Measurements from ENCODE around the gene FRZB. TPM values are rescaled to one million over a fixed set of nuclear protein-coding genes. Genes with fewer than 3 reads are reported as not detected.

Gene FRZB
- total RNA-seq, 2 donors from 2014 or later, result 5.4 to 6.9 TPM

GRCh38 chr2:182855376-182855775, 11.1 kb downstream of the FRZB start:
- intact Hi-C loops (cut with DNase I), result no loop called here
- no peak for DNase-seq (ENCODE audit: low spot score)

GRCh38 chr2:182854375-182855105, 11.9 kb downstream of the FRZB start:
- intact Hi-C loops (cut with DNase I), result no loop called here
- DNase-seq (ENCODE audit: low spot score), result no peak

GRCh38 chr2:182852801-182853200, 13.6 kb downstream of the FRZB start:
- intact Hi-C loops (cut with DNase I), result no loop called here
- no peak for DNase-seq (ENCODE audit: low spot score)

GRCh38 chr2:182852090-182852489, 14.3 kb downstream of the FRZB start:
- intact Hi-C loops (cut with DNase I), result no loop called here
- no peak for DNase-seq (ENCODE audit: low spot score)

GRCh38 chr2:182845794-182846417, 20.5 kb downstream of the FRZB start:
- no peak for DNase-seq (ENCODE audit: low spot score)
- intact Hi-C loops (cut with DNase I), result no loop called here

- intact Hi-C loops (cut with DNase I), result no loop called here
- no peak for DNase-seq (ENCODE audit: low spot score)
Observed at GRCh38 chr2:182836451-182836850, 30.0 kb downstream of the FRZB start.

- DNase-seq (ENCODE audit: low spot score), result no peak
- intact Hi-C loops (cut with DNase I), result no loop called here
Observed at GRCh38 chr2:182834293-182834692, 32.1 kb downstream of the FRZB start.

GRCh38 chr2:182833084-182833854, 33.2 kb downstream of the FRZB start:
- no peak for DNase-seq (ENCODE audit: low spot score)
- intact Hi-C loops (cut with DNase I), result no loop called here

GRCh38 chr2:182831921-182832320, 34.5 kb downstream of the FRZB start:
- intact Hi-C loops (cut with DNase I), result no loop called here
- DNase-seq (ENCODE audit: low spot score), result no peak

- DNase-seq (ENCODE audit: low spot score), result no peak
- intact Hi-C loops (cut with DNase I), result no loop called here
Observed at GRCh38 chr2:182831101-182831500, 35.3 kb downstream of the FRZB start.

- intact Hi-C loops (cut with DNase I), result no loop called here
- DNase-seq (ENCODE audit: low spot score), result no peak
Observed at GRCh38 chr2:182827182-182827879, 39.1 kb downstream of the FRZB start.

GRCh38 chr2:182826496-182826895, 39.9 kb downstream of the FRZB start:
- intact Hi-C loops (cut with DNase I), result no loop called here
- DNase-seq (ENCODE audit: low spot score), result no peak

- DNase-seq (ENCODE audit: low spot score), result no peak
- intact Hi-C loops (cut with DNase I), result no loop called here
Observed at GRCh38 chr2:182826064-182826463, 40.4 kb downstream of the FRZB start.

- no peak for DNase-seq (ENCODE audit: low spot score)
- intact Hi-C loops (cut with DNase I), result no loop called here
Observed at GRCh38 chr2:182824767-182825158, 41.7 kb downstream of the FRZB start.

GRCh38 chr2:182824056-182824766, 42.2 kb downstream of the FRZB start:
- DNase-seq (ENCODE audit: low spot score), result no peak
- intact Hi-C loops (cut with DNase I), result no loop called here

- DNase-seq (ENCODE audit: low spot score), result no peak
- intact Hi-C loops (cut with DNase I), result no loop called here
Observed at GRCh38 chr2:182822733-182823132, 43.7 kb downstream of the FRZB start.

- intact Hi-C loops (cut with DNase I), result no loop called here
- no peak for DNase-seq (ENCODE audit: low spot score)
Observed at GRCh38 chr2:182821182-182821581, 45.3 kb downstream of the FRZB start.

- intact Hi-C loops (cut with DNase I), result no loop called here
- no peak for DNase-seq (ENCODE audit: low spot score)
Observed at GRCh38 chr2:182819412-182819811, 47.0 kb downstream of the FRZB start.

GRCh38 chr2:182818925-182819324, 47.5 kb downstream of the FRZB start:
- intact Hi-C loops (cut with DNase I), result no loop called here
- no peak for DNase-seq (ENCODE audit: low spot score)
